ENCODE measurements around the gene FLRT3.

FLRT3 gene

GRCh38 chr20:14361509-14362345 is 24.3 kb upstream of the FLRT3 start:
- no peaks in the 10 kb centered on the region for H3K27me3 ChIP-seq (ENCODE audit: insufficient read depth, poor library complexity, severe bottlenecking)
- no peak for DNase-seq (ENCODE audit: low read depth in 1 of 2, low spot score in 1 of 2)
- TF ChIP-seq REST (IDR thresholded peaks at IDR 0.05; ENCODE audit: insufficient replicate concordance, low read depth), result no peak
- no peak for TF ChIP-seq GABPA (IDR thresholded peaks at IDR 0.05; ENCODE audit: low read depth)
- no peak for TF ChIP-seq CTCF (IDR thresholded peaks at IDR 0.05; ENCODE audit: insufficient read depth, low read length)
- no peak for TF ChIP-seq POLR2AphosphoS5 (IDR thresholded peaks at IDR 0.05; ENCODE audit: low read depth)
- no peak for TF ChIP-seq SPI1 (IDR thresholded peaks at IDR 0.05; ENCODE audit: borderline replicate concordance, low read depth)
- H3K27ac ChIP-seq (replicated peaks), result no peak overlapping the region
- no peak overlapping the region for H3K4me3 ChIP-seq (replicated peaks; ENCODE audit: insufficient read depth, low read length)

DNA sequence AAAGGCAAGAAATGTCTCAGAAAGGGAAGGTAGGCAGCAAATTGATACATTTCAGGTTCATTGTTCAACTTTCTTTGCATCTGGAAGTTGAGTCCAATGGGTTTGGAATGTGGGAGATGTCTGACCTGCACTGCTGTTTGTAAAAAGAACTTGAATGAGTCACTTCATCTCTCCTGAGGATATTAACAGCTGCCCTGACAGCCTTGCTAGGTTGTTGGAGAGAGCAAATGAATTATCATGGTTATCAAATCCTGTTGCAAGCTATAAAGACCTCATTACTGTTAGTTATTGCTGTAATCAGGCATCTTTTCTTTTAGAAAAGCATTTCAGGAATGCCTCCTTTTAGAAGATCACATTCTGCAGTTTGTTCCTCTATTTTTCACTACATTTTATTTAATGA is 23.0 kb upstream of the FLRT3 start:
- H3K27me3 ChIP-seq (ENCODE audit: insufficient read depth, poor library complexity, severe bottlenecking), result no peaks in the 10 kb centered on the region
- DNase-seq (ENCODE audit: low read depth in 1 of 2, low spot score in 1 of 2), result no peak
- no peak overlapping the region for H3K4me3 ChIP-seq (replicated peaks; ENCODE audit: insufficient read depth, low read length)
- H3K27ac ChIP-seq (replicated peaks), result no peak overlapping the region
- TF ChIP-seq REST (IDR thresholded peaks at IDR 0.05; ENCODE audit: insufficient replicate concordance, low read depth) (no peak), GABPA (IDR thresholded peaks at IDR 0.05; ENCODE audit: low read depth) (no peak), SPI1 (IDR thresholded peaks at IDR 0.05; ENCODE audit: borderline replicate concordance, low read depth) (no peak)

DNA sequence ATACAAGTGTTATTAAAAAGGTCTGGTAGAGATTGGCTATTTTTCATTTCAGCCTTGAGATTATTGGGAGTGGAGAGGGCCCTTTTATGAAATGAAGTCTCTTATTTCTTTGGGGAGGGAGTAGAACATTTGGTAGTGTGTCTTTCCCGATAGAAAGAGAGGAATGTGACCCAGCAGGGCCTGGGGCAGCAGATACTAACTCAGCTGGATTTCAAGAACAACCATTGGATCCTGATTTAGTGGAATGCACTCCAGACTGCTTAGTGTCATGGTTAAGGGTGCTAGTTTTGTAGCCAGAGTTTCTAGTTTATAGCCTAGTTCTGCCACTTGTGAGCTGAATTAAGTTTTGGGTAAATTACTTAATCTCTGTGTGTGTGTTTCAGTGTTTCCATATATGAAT is 18.4 kb upstream of the FLRT3 start:
- Histone ChIP-seq H3K27me3 (ENCODE audit: insufficient read depth, poor library complexity, severe bottlenecking) (no peaks in the 10 kb centered on the region), H3K4me3 (replicated peaks; ENCODE audit: insufficient read depth, low read length) (no peak overlapping the region), H3K27ac (replicated peaks) (no peak overlapping the region)
- TF ChIP-seq GABPA (IDR thresholded peaks at IDR 0.05; ENCODE audit: low read depth), result no peak
- no peak for DNase-seq (ENCODE audit: low read depth in 1 of 2, low spot score in 1 of 2)

- no peak overlapping the region for H3K4me3 ChIP-seq (replicated peaks; ENCODE audit: insufficient read depth, low read length)
- H3K27me3 ChIP-seq (ENCODE audit: insufficient read depth, poor library complexity, severe bottlenecking), result no peaks in the 10 kb centered on the region
- H3K27ac ChIP-seq (replicated peaks), result no peak overlapping the region
- no peak for DNase-seq (ENCODE audit: low read depth in 1 of 2, low spot score in 1 of 2)
- no peak for TF ChIP-seq GABPA (IDR thresholded peaks at IDR 0.05; ENCODE audit: low read depth)
- no peak for TF ChIP-seq REST (IDR thresholded peaks at IDR 0.05; ENCODE audit: insufficient replicate concordance, low read depth)
- TF ChIP-seq POLR2AphosphoS5 (IDR thresholded peaks at IDR 0.05; ENCODE audit: low read depth), result no peak
- TF ChIP-seq SPI1 (IDR thresholded peaks at IDR 0.05; ENCODE audit: borderline replicate concordance, low read depth), result no peak
- no peak for TF ChIP-seq CTCF (IDR thresholded peaks at IDR 0.05; ENCODE audit: insufficient read depth, low read length)
Measured at GRCh38 chr20:14344746-14345145, 7.3 kb upstream of the FLRT3 start.

All from HL-60 (cell line).